ENCODE results near the gene MORC3. TPM values are rescaled to one million over a fixed set of nuclear protein-coding genes. Genes with fewer than 3 reads are reported as not detected.
"Not testable (repeated sequence)": the region's sequence is repeated elsewhere in the genome, so short reads cannot be mapped to it uniquely, and the experiment has no call there.

MORC3 gene
- total RNA-seq, 2 experiments from 2014 or later, result 26.7 to 28.6 TPM

GRCh38 chr21:36375994-36376393 is 56.0 kb downstream of the MORC3 start:
- no peak overlapping the region for H3K4me3 Mint-ChIP-seq
- CTCF ChIA-PET, result interaction anchor here (0.8 kb wide), 1 partner anchor 242 kb away, joined by 4 read pairs; no protein-coding TSS in a partner anchor
- intact Hi-C loops (cut with micrococcal nuclease), result no loop called here
- peaks cover 21% of the 10 kb centered on the region for H3K36me3 Mint-ChIP-seq (ENCODE audit: low read depth)
- DNase-seq, result no peak
- H3K4me1 Mint-ChIP-seq (ENCODE audit: low read depth), result no peaks in the 10 kb centered on the region
- H3K9me3 Mint-ChIP-seq, result no peaks in the 10 kb centered on the region
- no peak overlapping the region for H3K27ac Mint-ChIP-seq
- H3K27me3 Mint-ChIP-seq (ENCODE audit: low read depth), result no peaks in the 10 kb centered on the region

- intact Hi-C loops (cut with micrococcal nuclease), result no loop called here
Measured at GRCh38 chr21:36377391-36377842, 57.4 kb downstream of the MORC3 start.

GRCh38 chr21:36379251-36379650 is 59.3 kb downstream of the MORC3 start:
- intact Hi-C loops (cut with micrococcal nuclease), result no loop called here
- CTCF ChIA-PET, result no interaction called here
- no peak overlapping the region for H3K4me3 Mint-ChIP-seq
- H3K4me1 Mint-ChIP-seq (ENCODE audit: low read depth), result peaks cover 3% of the 10 kb centered on the region
- H3K27me3 Mint-ChIP-seq (ENCODE audit: low read depth), result no peaks in the 10 kb centered on the region
- no peak for DNase-seq
- H3K9me3 Mint-ChIP-seq, result no peaks in the 10 kb centered on the region
- H3K36me3 Mint-ChIP-seq (ENCODE audit: low read depth), result peaks cover 11% of the 10 kb centered on the region
- no peak overlapping the region for H3K27ac Mint-ChIP-seq

More at GRCh38 chr21:36377391-36377842, 57.4 kb downstream of the MORC3 start:
- Mint-ChIP-seq H3K27me3 (ENCODE audit: low read depth) (no peaks in the 10 kb centered on the region), H3K4me1 (ENCODE audit: low read depth) (peaks cover 3% of the 10 kb centered on the region), H3K36me3 (ENCODE audit: low read depth) (peaks cover 16% of the 10 kb centered on the region), H3K27ac (peak overlapping the region; percentile 39), H3K9me3 (no peaks in the 10 kb centered on the region), H3K4me3 (no peak overlapping the region)
- CTCF ChIA-PET, result interaction anchor here (0.7 kb wide), 1 partner anchor 227 kb away, joined by 3 read pairs; no protein-coding TSS in a partner anchor
- no peak for DNase-seq

GRCh38 chr21:36381841-36382589 is 62.0 kb downstream of the MORC3 start:
- intact Hi-C loops (cut with micrococcal nuclease), result no loop called here
- CTCF ChIA-PET, result interaction anchor here (0.6 kb wide), 2 partner anchors 8 to 21 kb away, joined by 4 to 6 read pairs; no protein-coding TSS in a partner anchor
- Mint-ChIP-seq H3K9me3 (no peaks in the 10 kb centered on the region), H3K27me3 (ENCODE audit: low read depth) (no peaks in the 10 kb centered on the region), H3K27ac (peak overlapping the region; percentile 54), H3K36me3 (ENCODE audit: low read depth) (peaks cover 15% of the 10 kb centered on the region), H3K4me1 (ENCODE audit: low read depth) (peaks cover 12% of the 10 kb centered on the region), H3K4me3 (no peak overlapping the region)
- no peak for DNase-seq

- H3K4me3 Mint-ChIP-seq; intact Hi-C loops (cut with micrococcal nuclease); H3K27ac Mint-ChIP-seq; H3K9me3 Mint-ChIP-seq; DNase-seq; H3K27me3 Mint-ChIP-seq (ENCODE audit: low read depth): not testable (repeated sequence)
- Mint-ChIP-seq H3K36me3 (ENCODE audit: low read depth) (peaks cover 16% of the 10 kb centered on the region), H3K4me1 (ENCODE audit: low read depth) (peaks cover 15% of the 10 kb centered on the region)
- CTCF ChIA-PET, result interaction anchor here (0.6 kb wide), 1 partner anchor 9 kb away, joined by 4 read pairs; no protein-coding TSS in a partner anchor
Measured at GRCh38 chr21:36382722-36383121, 62.7 kb downstream of the MORC3 start.

- CTCF ChIA-PET, result interaction anchor here (1.0 to 1.2 kb wide), 2 partner anchors 35 to 231 kb away, joined by 3 read pairs; no protein-coding TSS in a partner anchor
- H3K27ac Mint-ChIP-seq, result no peak overlapping the region
Measured at GRCh38 chr21:36384885-36385232, 64.9 kb downstream of the MORC3 start.

GRCh38 chr21:36385233-36386030 is 65.4 kb downstream of the MORC3 start, which contains the start of gene CHAF1B:
CHAF1B (plus strand) TSS chr21:36385392; CDS start chr21:36386137, 745 bp downstream.
- Mint-ChIP-seq H3K36me3 (ENCODE audit: low read depth) (peaks cover 28% of the 10 kb centered on the region), H3K27me3 (ENCODE audit: low read depth) (no peaks in the 10 kb centered on the region), H3K4me1 (ENCODE audit: low read depth) (peaks cover 20% of the 10 kb centered on the region), H3K4me3 (peak within 1 kb of the TSS; percentile 80), H3K27ac (peak within 1 kb of the TSS; percentile 46), H3K9me3 (no peaks in the 10 kb centered on the region)
- intact Hi-C loops (cut with micrococcal nuclease), result loop anchor here (1.0 to 5.0 kb wide), 5 partner anchors 65 to 882 kb away; partner anchors contain the start of genes DOP1B, MORC3 and VPS26C
- CTCF ChIA-PET, result interaction anchor here (1.0 to 1.2 kb wide), 2 partner anchors 34 to 232 kb away, joined by 3 read pairs; no protein-coding TSS in a partner anchor
- DNase-seq, result peak; percentile 82

More at GRCh38 chr21:36384885-36385232, 64.9 kb downstream of the MORC3 start:
- peaks cover 20% of the 10 kb centered on the region for H3K4me1 Mint-ChIP-seq (ENCODE audit: low read depth)
- peaks cover 28% of the 10 kb centered on the region for H3K36me3 Mint-ChIP-seq (ENCODE audit: low read depth)
- DNase-seq, result no peak
- intact Hi-C loops (cut with micrococcal nuclease), result loop anchor here (1.0 to 5.0 kb wide), 5 partner anchors 65 to 882 kb away; partner anchors contain the start of genes DOP1B, MORC3 and VPS26C
- H3K27me3 Mint-ChIP-seq (ENCODE audit: low read depth), result no peaks in the 10 kb centered on the region
- peak overlapping the region; percentile 36 for H3K4me3 Mint-ChIP-seq
- H3K9me3 Mint-ChIP-seq, result no peaks in the 10 kb centered on the region

GRCh38 chr21:36386031-36386642 is 66.1 kb downstream of the MORC3 start:
- CTCF ChIA-PET, result no interaction called here
- H3K27me3 Mint-ChIP-seq (ENCODE audit: low read depth), result no peaks in the 10 kb centered on the region
- DNase-seq, result no peak
- no peaks in the 10 kb centered on the region for H3K9me3 Mint-ChIP-seq
- H3K36me3 Mint-ChIP-seq (ENCODE audit: low read depth), result peaks cover 33% of the 10 kb centered on the region
- intact Hi-C loops (cut with micrococcal nuclease), result loop anchor here (5.0 kb wide), 1 partner anchor 881 kb away; the partner anchor contains the start of gene VPS26C
- H3K4me1 Mint-ChIP-seq (ENCODE audit: low read depth), result peaks cover 20% of the 10 kb centered on the region
- H3K27ac Mint-ChIP-seq, result peak overlapping the region; percentile 46
- H3K4me3 Mint-ChIP-seq, result peak overlapping the region; percentile 80

GRCh38 chr21:36388096-36388495 is 68.1 kb downstream of the MORC3 start:
- Mint-ChIP-seq H3K4me3 (no peak overlapping the region), H3K9me3 (peaks cover 4% of the 10 kb centered on the region), H3K27ac (no peak overlapping the region), H3K4me1 (ENCODE audit: low read depth) (peaks cover 17% of the 10 kb centered on the region), H3K36me3 (ENCODE audit: low read depth) (peaks cover 49% of the 10 kb centered on the region), H3K27me3 (ENCODE audit: low read depth) (no peaks in the 10 kb centered on the region)
- no peak for DNase-seq
- intact Hi-C loops (cut with micrococcal nuclease), result loop anchor here (5.0 kb wide), 1 partner anchor 879 kb away; the partner anchor contains the start of gene VPS26C
- CTCF ChIA-PET, result interaction anchor here (0.6 to 1.3 kb wide), 2 partner anchors 235 to 255 kb away, joined by 3 read pairs; no protein-coding TSS in a partner anchor

- peaks cover 4% of the 10 kb centered on the region for H3K9me3 Mint-ChIP-seq
- intact Hi-C loops (cut with micrococcal nuclease), result loop anchor here (5.0 kb wide), 1 partner anchor 878 kb away; the partner anchor contains the start of gene VPS26C
- DNase-seq, result peak; percentile 13
- peaks cover 17% of the 10 kb centered on the region for H3K4me1 Mint-ChIP-seq (ENCODE audit: low read depth)
- CTCF ChIA-PET, result interaction anchor here (0.6 to 1.3 kb wide), 4 partner anchors 58 to 252 kb away, joined by 3 to 5 read pairs (median 4); no protein-coding TSS in a partner anchor
- peaks cover 53% of the 10 kb centered on the region for H3K36me3 Mint-ChIP-seq (ENCODE audit: low read depth)
- H3K27me3 Mint-ChIP-seq (ENCODE audit: low read depth), result no peaks in the 10 kb centered on the region
- no peak overlapping the region for H3K4me3 Mint-ChIP-seq
- H3K27ac Mint-ChIP-seq, result no peak overlapping the region
Measured at GRCh38 chr21:36388835-36389234, 68.8 kb downstream of the MORC3 start.

GRCh38 chr21:36391649-36392048 is 71.7 kb downstream of the MORC3 start:
- intact Hi-C loops (cut with micrococcal nuclease); DNase-seq; H3K9me3 Mint-ChIP-seq; CTCF ChIA-PET; H3K4me3 Mint-ChIP-seq; H3K27me3 Mint-ChIP-seq (ENCODE audit: low read depth); H3K27ac Mint-ChIP-seq: not testable (repeated sequence)
- Mint-ChIP-seq H3K36me3 (ENCODE audit: low read depth) (peaks cover 64% of the 10 kb centered on the region), H3K4me1 (ENCODE audit: low read depth) (peaks cover 11% of the 10 kb centered on the region)

All from activated naive CD4-positive, alpha-beta T cell treated with anti-CD3 and anti-CD28 coated beads for 36 hours (primary cell).